ENCODE data around the gene PLEKHM3. TPM values are rescaled to one million over a fixed set of nuclear protein-coding genes. Genes with fewer than 3 reads are reported as not detected.

The PLEKHM3 gene
- total RNA-seq, 1 experiment from 2014 or later: 6.5 TPM

GRCh38 chr2:207790898-207791297, 234.4 kb downstream of the PLEKHM3 start:
- intact Hi-C loops (cut with micrococcal nuclease; ENCODE audit: unreplicated experiment): no loop called here
- BruUV-seq (replicated peaks): no TSS peak
- no peak for DNase-seq (ENCODE audit: low spot score)
- CTCF ChIA-PET: no interaction called here
- Histone ChIP-seq H3K36me3 (ENCODE audit: insufficient read depth, low read length, poor library complexity, severe bottlenecking) (no peaks in the 10 kb centered on the region), H3K27me3 (replicated peaks; ENCODE audit: insufficient read depth, low read depth, low read length, poor library complexity) (no peaks in the 10 kb centered on the region), H3K4me3 (ENCODE audit: low read depth, low read length, poor library complexity, severe bottlenecking) (no peak overlapping the region), H3K4me1 (ENCODE audit: insufficient read depth, low read length, poor library complexity, severe bottlenecking) (peaks cover 5% of the 10 kb centered on the region), H3K27ac (ENCODE audit: low read depth, low read length, poor library complexity, severe bottlenecking) (no peak overlapping the region), H3K9me3 (ENCODE audit: low read depth, low read length, poor library complexity, severe bottlenecking) (no peaks in the 10 kb centered on the region)
- POLR2A ChIA-PET (ENCODE audit: low non-redundant PET): interaction anchor here (0.5 kb wide), 1 partner anchor 22 kb away, joined by 3 read pairs; no protein-coding TSS in a partner anchor
- TF ChIP-seq CTCF (conservative IDR thresholded peaks at IDR 0.05; ENCODE audit: low read depth, low read length) (no peak), EZH2 (IDR thresholded peaks at IDR 0.05; ENCODE audit: borderline replicate concordance, low read depth, low read length, poor library complexity, severe bottlenecking) (no peak)

- no peaks in the 10 kb centered on the region for H3K27me3 ChIP-seq (replicated peaks; ENCODE audit: insufficient read depth, low read depth, low read length, poor library complexity)
- BruUV-seq (replicated peaks): no TSS peak
- DNase-seq (ENCODE audit: low spot score): no peak
- H3K9me3 ChIP-seq (ENCODE audit: low read depth, low read length, poor library complexity, severe bottlenecking): no peaks in the 10 kb centered on the region
- no peak overlapping the region for H3K27ac ChIP-seq (ENCODE audit: low read depth, low read length, poor library complexity, severe bottlenecking)
- POLR2A ChIA-PET (ENCODE audit: low non-redundant PET): no interaction called here
- H3K36me3 ChIP-seq (ENCODE audit: insufficient read depth, low read length, poor library complexity, severe bottlenecking): no peaks in the 10 kb centered on the region
- H3K4me3 ChIP-seq (ENCODE audit: low read depth, low read length, poor library complexity, severe bottlenecking): no peak overlapping the region
- peaks cover 4% of the 10 kb centered on the region for H3K4me1 ChIP-seq (ENCODE audit: insufficient read depth, low read length, poor library complexity, severe bottlenecking)
- CTCF ChIA-PET: no interaction called here
- TF ChIP-seq CTCF (conservative IDR thresholded peaks at IDR 0.05; ENCODE audit: low read depth, low read length): no peak
- no peak for TF ChIP-seq EZH2 (IDR thresholded peaks at IDR 0.05; ENCODE audit: borderline replicate concordance, low read depth, low read length, poor library complexity, severe bottlenecking)
- intact Hi-C loops (cut with micrococcal nuclease; ENCODE audit: unreplicated experiment): no loop called here
Measured at GRCh38 chr2:207787800-207788199, 237.5 kb downstream of the PLEKHM3 start.

GRCh38 chr2:207787017-207787416, 238.3 kb downstream of the PLEKHM3 start:
- CTCF ChIA-PET: no interaction called here
- BruUV-seq (replicated peaks): no TSS peak
- H3K4me1 ChIP-seq (ENCODE audit: insufficient read depth, low read length, poor library complexity, severe bottlenecking): no peaks in the 10 kb centered on the region
- H3K36me3 ChIP-seq (ENCODE audit: insufficient read depth, low read length, poor library complexity, severe bottlenecking): no peaks in the 10 kb centered on the region
- intact Hi-C loops (cut with micrococcal nuclease; ENCODE audit: unreplicated experiment): no loop called here
- DNase-seq (ENCODE audit: low spot score): no peak
- POLR2A ChIA-PET (ENCODE audit: low non-redundant PET): no interaction called here
- no peaks in the 10 kb centered on the region for H3K9me3 ChIP-seq (ENCODE audit: low read depth, low read length, poor library complexity, severe bottlenecking)
- TF ChIP-seq CTCF (conservative IDR thresholded peaks at IDR 0.05; ENCODE audit: low read depth, low read length): no peak
- TF ChIP-seq EZH2 (IDR thresholded peaks at IDR 0.05; ENCODE audit: borderline replicate concordance, low read depth, low read length, poor library complexity, severe bottlenecking): no peak
- H3K4me3 ChIP-seq (ENCODE audit: low read depth, low read length, poor library complexity, severe bottlenecking): no peak overlapping the region
- no peak overlapping the region for H3K27ac ChIP-seq (ENCODE audit: low read depth, low read length, poor library complexity, severe bottlenecking)
- no peaks in the 10 kb centered on the region for H3K27me3 ChIP-seq (replicated peaks; ENCODE audit: insufficient read depth, low read depth, low read length, poor library complexity)

All from A673 (cell line).